H9 (cell line): ENCODE data around the gene HORMAD2. TPM values are rescaled to one million over a fixed set of nuclear protein-coding genes. Genes with fewer than 3 reads are reported as not detected.

Experiments
- DNase-seq: peaks from one replicate; pipeline ENCODE4 v3.0.0-alpha.2; 2017
- H2AFZ ChIP-seq: one replicate; pipeline ENCODE4 v1.6.1; 2013; ENCODE audit warnings: mild to moderate bottlenecking, low read length, control low read depth, moderate library complexity
- H2AK5ac ChIP-seq: 2 replicates; pipeline ENCODE4 v1.6.1; 2013; ENCODE audit warnings: low read length, control low read depth, mixed read lengths; ENCODE audit not compliant: insufficient read length
- H2BK120ac ChIP-seq: one replicate; pipeline ENCODE4 v1.6.1; 2013; ENCODE audit warnings: low read depth, mild to moderate bottlenecking, low read length, control low read depth, inconsistent platforms; ENCODE audit not compliant: poor library complexity, severe bottlenecking
- H2BK12ac ChIP-seq: 2 replicates; pipeline ENCODE4 v1.6.1; 2013; ENCODE audit warnings: low read length, control low read depth, mixed read lengths, low read depth; ENCODE audit not compliant: insufficient read length
- H2BK15ac ChIP-seq: 2 replicates; pipeline ENCODE4 v1.6.1; 2013; ENCODE audit warnings: low read depth, low read length, control low read depth
- H2BK20ac ChIP-seq: one replicate; pipeline ENCODE4 v1.6.1; 2013; ENCODE audit warnings: low read depth, mild to moderate bottlenecking, low read length, control low read depth, inconsistent platforms; ENCODE audit not compliant: poor library complexity, severe bottlenecking
- H2BK5ac ChIP-seq: 2 replicates; pipeline ENCODE4 v1.6.1; 2013; ENCODE audit warnings: low read length, control low read depth, mixed read lengths; ENCODE audit not compliant: insufficient read length
- H3K14ac ChIP-seq: 2 replicates; pipeline ENCODE4 v1.6.1; 2013; ENCODE audit warnings: low read length, control low read depth; ENCODE audit not compliant: insufficient read depth
- H3K18ac ChIP-seq: 2 replicates; pipeline ENCODE4 v1.6.1; 2013; ENCODE audit warnings: low read depth, mild to moderate bottlenecking, mixed read lengths, low read length, control low read depth; ENCODE audit not compliant: insufficient read length
- H3K23ac ChIP-seq: 2 replicates; pipeline ENCODE4 v1.6.1; 2013; ENCODE audit warnings: low read length, control low read depth, mixed read lengths, low read depth; ENCODE audit not compliant: insufficient read length
- H3K23me2 ChIP-seq: 2 replicates; pipeline ENCODE4 v1.6.1; 2013; ENCODE audit warnings: low read depth, mild to moderate bottlenecking, mixed read lengths, low read length, control low read depth; ENCODE audit not compliant: insufficient read length, poor library complexity, severe bottlenecking
- H3K27ac ChIP-seq: 2 replicates; pipeline ENCODE4 v1.5.1; 2013; ENCODE audit warnings: low read length, control low read depth, mixed read lengths, low read depth; ENCODE audit not compliant: insufficient read length
- H3K27me3 ChIP-seq: 2 replicates; pipeline ENCODE4 v1.6.1; 2013; ENCODE audit warnings: low read length, control low read depth, inconsistent platforms; ENCODE audit not compliant: insufficient read depth
- H3K4ac ChIP-seq: 2 replicates; pipeline ENCODE4 v1.6.1; 2013; ENCODE audit warnings: low read depth, mild to moderate bottlenecking, control low read depth, inconsistent platforms, low read length, moderate library complexity
- H3K4me1 ChIP-seq: 2 replicates; pipeline ENCODE4 v1.6.1; 2013; ENCODE audit warnings: low read length, control low read depth, inconsistent platforms; ENCODE audit not compliant: insufficient read depth
- H3K4me2 ChIP-seq: 2 replicates; pipeline ENCODE4 v1.6.1; 2013; ENCODE audit warnings: low read length, control low read depth, mixed read lengths; ENCODE audit not compliant: insufficient read length, insufficient read depth
- H3K56ac ChIP-seq: 2 replicates; pipeline ENCODE4 v1.6.1; 2013; ENCODE audit warnings: low read depth, mild to moderate bottlenecking, mixed read lengths, low read length, control low read depth; ENCODE audit not compliant: insufficient read length
- H3K79me1 ChIP-seq: 2 replicates; pipeline ENCODE4 v1.6.1; 2013; ENCODE audit warnings: low read depth, mild to moderate bottlenecking, moderate library complexity, low read length, control low read depth, inconsistent platforms; ENCODE audit not compliant: insufficient read depth, poor library complexity, severe bottlenecking
- H3K79me2 ChIP-seq: 2 replicates; pipeline ENCODE4 v1.6.1; 2013; ENCODE audit warnings: low read length, control low read depth, inconsistent platforms; ENCODE audit not compliant: insufficient read depth
- H3K9ac ChIP-seq: 2 replicates; pipeline ENCODE4 v1.6.1; 2013; ENCODE audit warnings: low read length, control low read depth, mixed read lengths; ENCODE audit not compliant: insufficient read length; ENCODE audit errors: extremely low read depth
- H3K9me3 ChIP-seq: one replicate; pipeline ENCODE4 v1.6.1; 2013; ENCODE audit warnings: low read depth, low read length, inconsistent platforms; ENCODE audit not compliant: control insufficient read depth
- H3T11ph ChIP-seq: one replicate; pipeline ENCODE4 v1.6.1; 2013; ENCODE audit warnings: mild to moderate bottlenecking, low read length, control low read depth, inconsistent platforms
- H4K20me1 ChIP-seq: one replicate; pipeline ENCODE4 v1.6.1; 2013; ENCODE audit not compliant: control insufficient read depth, insufficient read length, insufficient read depth
- H4K5ac ChIP-seq: 2 replicates; pipeline ENCODE4 v1.6.1; 2013; ENCODE audit warnings: low read depth, mild to moderate bottlenecking, mixed read lengths, low read length, control low read depth; ENCODE audit not compliant: insufficient read length
- H4K8ac ChIP-seq: replicated peaks from 2 replicates; pipeline ENCODE4 v1.6.1; 2013; ENCODE audit warnings: low read length, control low read depth, mixed read lengths, low read depth; ENCODE audit not compliant: insufficient read length
- H4K91ac ChIP-seq: 2 replicates; pipeline ENCODE4 v1.6.1; 2013; ENCODE audit warnings: low read depth, mild to moderate bottlenecking, moderate library complexity, mixed read lengths, low read length, control low read depth; ENCODE audit not compliant: insufficient read length
- H3K27ac Mint-ChIP-seq, 3 experiments: 2 replicates in 2 of 3; 3 replicates in 1 of 3; pipeline ENCODE4 v1.8.0; 2020 to 2021; ENCODE audit warnings: mixed read lengths in 3 of 3, mild to moderate bottlenecking in 1 of 3, moderate library complexity in 1 of 3
- H3K27me3 Mint-ChIP-seq: 2 replicates; pipeline ENCODE4 v1.8.0; 2021; ENCODE audit warnings: low read depth, mild to moderate bottlenecking, moderate library complexity, mixed read lengths
- H3K36me3 Mint-ChIP-seq, 3 experiments: 2 replicates in 2 of 3; 3 replicates in 1 of 3; pipeline ENCODE4 v1.8.0; 2020 to 2021; ENCODE audit warnings: low read depth in 3 of 3, mixed read lengths in 3 of 3; ENCODE audit not compliant: insufficient read depth in 1 of 3
- H3K4me1 Mint-ChIP-seq, 2 experiments: 2 replicates each; pipeline ENCODE4 v1.8.0; 2020; ENCODE audit warnings: mixed read lengths in 2 of 2
- H3K4me3 Mint-ChIP-seq, 2 experiments: 2 replicates in 1 of 2; 3 replicates in 1 of 2; pipeline ENCODE4 v1.8.0; 2020 to 2021; ENCODE audit warnings: mild to moderate bottlenecking in 2 of 2, mixed read lengths in 2 of 2, moderate library complexity in 1 of 2
- H3K9me3 Mint-ChIP-seq, 2 experiments: 2 replicates in 1 of 2; 3 replicates in 1 of 2; pipeline ENCODE4 v1.8.0; 2020; ENCODE audit warnings: mild to moderate bottlenecking in 2 of 2, mixed read lengths in 2 of 2, moderate library complexity in 1 of 2
- WGBS: extraction: QIAGEN DNeasy Blood & Tissue Kit; methylation state at CpG from one replicate; pipeline ENCODE4 v1.1.7; 2013; ENCODE audit warnings: missing lambda C conversion rate, low lambda C conversion rate, mixed read lengths; ENCODE audit not compliant: insufficient read length; ENCODE audit errors: extremely low coverage; 5-methylcytosine and 5-hydroxymethylcytosine counted together
- total RNA-seq: library from RNA; stranded (reverse); gene quantifications from 2 replicates; pipeline ENCODE4 v1.2.1, GENCODE V29; 2021
- TF ChIP-seq, protein P1 (sequence below): fragments of 200-600 bp; sonication (generic); conservative IDR thresholded peaks from 3 replicates; pipeline ENCODE4 v1.8.0; 2021; ENCODE audit warnings: antibody characterized with exemption, mild to moderate bottlenecking

Gene HORMAD2
- total RNA-seq, 1 experiment from 2014 or later: not detected

DNA sequence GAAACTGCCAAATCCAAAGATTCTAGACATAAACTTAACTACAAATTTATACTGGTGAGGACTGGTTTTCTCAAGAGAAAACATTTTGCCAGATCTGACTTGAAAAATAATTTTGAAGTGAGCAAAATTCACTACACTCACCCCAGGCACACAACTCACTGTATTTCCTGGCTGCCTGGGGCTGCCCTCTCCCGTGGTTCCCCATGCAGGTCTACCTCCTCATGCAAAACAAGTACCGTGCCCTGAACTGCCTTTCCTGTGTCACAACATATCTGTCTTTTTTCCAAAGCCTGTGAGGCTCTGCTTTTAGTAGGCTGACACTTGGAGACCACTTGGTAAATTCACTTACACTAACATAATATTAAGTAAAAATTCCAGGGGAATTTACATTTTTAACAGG, 89.9 kb downstream of the HORMAD2 start:
- Mint-ChIP-seq H3K27ac (no peak overlapping the region), H3K4me3 (no peak overlapping the region)
- no CpG with 5 or more reads among the region's 2 CpGs for WGBS

More for the DNA sequence above, 89.9 kb downstream of the HORMAD2 start:
- Mint-ChIP-seq H3K27me3 (peaks cover 2% of the 10 kb centered on the region), H3K36me3 (no peaks in the 10 kb centered on the region), H3K4me1 (no peaks in the 10 kb centered on the region), H3K9me3 (no peaks in the 10 kb centered on the region)
- Histone ChIP-seq H4K91ac (no peak overlapping the region), H3K14ac (no peak overlapping the region), H3K4me2 (no peak overlapping the region), H4K5ac (no peak overlapping the region), H3K9ac (no peak overlapping the region), H3K4me1 (no peaks in the 10 kb centered on the region), H2BK12ac (no peak overlapping the region), H3K23me2 (no peaks in the 10 kb centered on the region), H4K8ac (no peak overlapping the region), H4K20me1 (no peaks in the 10 kb centered on the region), H3K79me2 (no peaks in the 10 kb centered on the region), H3K9me3 (no peaks in the 10 kb centered on the region), H2AK5ac (no peak overlapping the region), H3K79me1 (no peaks in the 10 kb centered on the region), H3K23ac (no peak overlapping the region), H2BK20ac (no peak overlapping the region), H3K27ac (no peak overlapping the region), H3K56ac (no peak overlapping the region), H2BK5ac (no peak overlapping the region), H2AFZ (no peak overlapping the region), H3K18ac (no peak overlapping the region), H3T11ph (no peak overlapping the region), H2BK15ac (no peak overlapping the region), H3K4ac (no peak overlapping the region), H3K27me3 (no peaks in the 10 kb centered on the region), H2BK120ac (no peak overlapping the region)
- DNase-seq: no peak
- TF ChIP-seq, protein P1, sequence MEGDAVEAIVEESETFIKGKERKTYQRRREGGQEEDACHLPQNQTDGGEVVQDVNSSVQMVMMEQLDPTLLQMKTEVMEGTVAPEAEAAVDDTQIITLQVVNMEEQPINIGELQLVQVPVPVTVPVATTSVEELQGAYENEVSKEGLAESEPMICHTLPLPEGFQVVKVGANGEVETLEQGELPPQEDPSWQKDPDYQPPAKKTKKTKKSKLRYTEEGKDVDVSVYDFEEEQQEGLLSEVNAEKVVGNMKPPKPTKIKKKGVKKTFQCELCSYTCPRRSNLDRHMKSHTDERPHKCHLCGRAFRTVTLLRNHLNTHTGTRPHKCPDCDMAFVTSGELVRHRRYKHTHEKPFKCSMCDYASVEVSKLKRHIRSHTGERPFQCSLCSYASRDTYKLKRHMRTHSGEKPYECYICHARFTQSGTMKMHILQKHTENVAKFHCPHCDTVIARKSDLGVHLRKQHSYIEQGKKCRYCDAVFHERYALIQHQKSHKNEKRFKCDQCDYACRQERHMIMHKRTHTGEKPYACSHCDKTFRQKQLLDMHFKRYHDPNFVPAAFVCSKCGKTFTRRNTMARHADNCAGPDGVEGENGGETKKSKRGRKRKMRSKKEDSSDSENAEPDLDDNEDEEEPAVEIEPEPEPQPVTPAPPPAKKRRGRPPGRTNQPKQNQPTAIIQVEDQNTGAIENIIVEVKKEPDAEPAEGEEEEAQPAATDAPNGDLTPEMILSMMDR: no peak
